ENCODE results near the gene APP.
"Not testable (repeated sequence)": the region's sequence is repeated elsewhere in the genome, so short reads cannot be mapped to it uniquely, and the experiment has no call there.

Gene APP

DNA sequence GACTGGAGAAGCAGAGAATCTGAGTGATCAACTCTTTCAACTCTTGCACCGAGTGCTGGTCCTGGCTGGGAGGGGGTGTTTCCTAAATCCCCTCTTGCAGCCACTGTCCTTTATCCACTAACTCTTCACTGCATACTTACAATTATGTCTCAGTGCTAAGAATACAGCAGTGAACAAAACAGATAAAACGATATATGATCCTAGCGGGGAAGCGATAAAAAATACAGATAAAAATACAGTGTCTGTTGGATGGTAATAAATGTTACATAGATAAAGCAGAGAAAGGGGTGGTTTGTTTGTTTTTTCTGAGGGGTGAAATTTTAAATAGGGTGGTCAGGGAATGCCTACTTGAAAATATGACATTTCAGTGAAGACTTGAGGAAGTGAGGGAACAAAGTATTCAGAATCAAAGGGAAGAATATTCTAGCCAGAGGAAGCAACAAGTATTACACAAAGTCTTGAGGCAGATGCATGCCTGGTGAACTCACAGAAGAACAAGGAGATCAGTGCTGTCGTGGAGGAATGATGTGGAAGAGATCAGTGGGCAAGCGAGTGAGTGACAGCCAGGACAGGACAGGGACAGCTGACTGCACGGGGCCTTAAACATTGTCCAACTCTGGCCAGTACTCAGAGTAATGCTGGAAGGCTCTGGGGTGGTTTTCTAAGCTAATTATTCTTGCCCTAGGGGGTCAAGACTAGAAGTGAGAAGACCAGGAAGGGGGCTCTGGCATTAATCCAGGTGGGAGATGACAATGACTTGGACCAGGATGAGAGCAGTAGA lies 110.0 kb downstream of the APP start:
- no peak for DNase-seq

DNA sequence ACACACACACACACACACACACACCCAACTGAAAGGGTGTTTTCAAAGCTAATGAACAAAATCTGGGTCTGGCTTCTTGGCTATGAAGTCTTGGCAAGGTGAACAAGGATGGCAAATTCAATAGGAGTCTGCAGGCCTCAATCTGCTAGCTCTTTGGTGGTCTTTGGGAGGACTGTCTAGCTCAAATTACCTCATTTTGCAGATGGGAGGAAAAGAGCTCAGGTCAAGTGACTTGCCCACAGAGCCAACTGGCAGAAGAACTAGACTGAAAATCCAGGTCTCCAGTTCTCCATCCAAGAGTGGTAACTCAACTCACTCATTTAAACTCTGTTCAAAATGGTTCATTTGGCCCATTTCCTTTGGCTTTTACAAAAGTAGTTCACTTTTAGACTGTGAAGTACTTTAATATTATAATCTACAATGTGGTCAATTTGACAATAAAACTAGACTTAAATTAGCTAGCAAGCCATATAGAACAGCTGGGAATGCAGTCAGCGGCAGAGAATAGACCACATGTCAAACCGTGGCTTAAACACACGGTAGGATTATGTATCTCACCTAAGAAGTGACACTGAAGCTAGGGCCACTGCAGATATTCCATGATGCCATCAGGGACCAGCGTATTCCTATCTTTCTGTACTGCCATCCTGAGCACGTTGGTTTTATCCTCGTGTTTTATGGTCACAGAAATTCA lies 112.9 kb downstream of the APP start:
- DNase-seq: no peak

DNA sequence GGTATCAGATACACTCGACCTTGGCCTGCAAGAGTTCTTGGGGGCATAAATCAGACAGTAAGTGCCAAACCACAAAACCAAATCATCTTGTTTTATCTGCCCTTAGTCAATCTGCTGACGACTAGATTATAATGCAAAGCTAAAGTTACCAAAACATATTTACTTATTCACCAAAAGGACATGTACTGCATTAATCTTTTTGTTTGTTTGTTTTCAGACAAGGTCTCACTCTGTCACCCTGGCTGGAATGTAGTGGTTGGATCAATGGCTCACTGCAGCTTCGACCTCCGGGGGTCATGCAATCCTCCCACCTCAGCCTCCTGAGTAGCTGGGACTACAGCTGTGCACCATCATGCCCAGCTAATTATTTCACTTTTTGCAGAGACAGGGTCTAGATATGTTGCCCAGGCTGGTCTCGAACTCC lies 114.7 kb downstream of the APP start:
- DNase-seq: no peak

DNA sequence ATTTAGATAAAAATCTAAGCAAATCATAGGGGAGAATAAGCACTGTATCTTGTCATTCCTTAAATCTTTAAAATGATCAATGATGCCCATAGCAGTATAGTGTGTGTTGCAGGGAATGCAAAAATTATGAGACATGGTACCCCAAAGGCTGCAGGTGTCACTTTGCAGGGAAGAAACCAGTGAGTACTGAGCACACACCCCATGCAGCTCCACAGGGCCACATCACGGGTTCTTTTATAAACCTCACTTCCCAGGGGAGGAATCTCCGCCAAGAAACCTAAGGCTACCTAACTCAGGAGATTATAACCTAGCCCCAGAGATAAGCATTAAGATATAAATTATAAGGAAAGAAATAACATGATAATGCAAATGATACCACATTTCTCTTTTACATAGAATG lies 115.6 kb downstream of the APP start:
- DNase-seq: no peak

DNA sequence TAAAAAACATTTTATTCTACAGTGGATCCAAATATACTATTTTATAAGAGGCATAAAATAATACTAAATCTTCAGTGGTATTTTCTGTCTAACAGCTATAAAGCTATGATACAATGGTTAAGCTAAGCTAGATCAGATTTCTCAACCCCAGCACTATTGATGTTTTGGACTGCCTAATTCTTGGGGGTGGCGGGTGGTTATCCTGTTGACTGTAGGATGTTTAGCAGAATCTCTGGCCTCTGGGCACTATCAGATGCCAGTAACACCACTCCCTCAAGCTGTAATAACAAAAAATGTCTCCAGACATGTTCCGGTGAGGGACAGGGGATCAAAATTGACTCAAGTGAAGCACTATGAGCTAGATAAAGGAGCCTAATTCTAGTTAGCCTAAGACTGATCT lies 118.5 kb downstream of the APP start:
- DNase-seq: no peak

DNA sequence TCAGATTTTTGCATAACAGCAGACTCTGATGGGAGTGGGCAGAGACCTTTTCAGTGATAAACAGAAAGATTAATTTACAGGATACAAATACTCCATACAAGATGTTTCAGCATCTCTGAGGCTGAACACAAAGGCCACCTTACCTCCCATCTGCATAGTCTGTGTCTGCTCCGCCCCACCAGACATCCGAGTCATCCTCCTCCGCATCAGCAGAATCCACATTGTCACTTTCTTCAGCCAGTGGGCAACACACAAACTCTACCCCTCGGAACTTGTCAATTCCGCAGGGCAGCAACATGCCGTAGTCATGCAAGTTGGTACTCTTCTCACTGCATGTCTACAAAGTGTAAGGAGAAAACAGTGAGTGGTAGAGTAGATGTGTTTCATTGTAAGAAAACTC lies 119.7 kb downstream of the APP start:
- no peak for DNase-seq

DNA sequence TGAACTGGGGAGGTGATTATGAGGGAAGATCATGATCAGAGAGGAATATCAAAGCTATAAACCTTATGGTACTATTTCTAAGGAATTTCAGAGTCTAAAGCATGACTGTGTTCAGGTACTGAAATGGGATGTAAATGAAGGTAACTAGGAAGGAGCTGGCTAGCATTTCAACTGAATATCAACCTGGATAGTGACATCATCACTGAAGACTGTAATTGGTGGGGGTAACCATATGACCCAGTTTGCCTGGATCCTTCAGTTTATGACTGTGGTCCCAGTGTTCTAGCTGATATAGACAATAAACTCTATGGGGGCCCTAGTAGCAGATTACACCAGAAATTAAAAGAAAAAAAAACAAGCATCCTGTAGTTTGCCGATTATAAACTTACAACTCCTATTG lies 120.8 kb downstream of the APP start:
- no peak for DNase-seq

DNA sequence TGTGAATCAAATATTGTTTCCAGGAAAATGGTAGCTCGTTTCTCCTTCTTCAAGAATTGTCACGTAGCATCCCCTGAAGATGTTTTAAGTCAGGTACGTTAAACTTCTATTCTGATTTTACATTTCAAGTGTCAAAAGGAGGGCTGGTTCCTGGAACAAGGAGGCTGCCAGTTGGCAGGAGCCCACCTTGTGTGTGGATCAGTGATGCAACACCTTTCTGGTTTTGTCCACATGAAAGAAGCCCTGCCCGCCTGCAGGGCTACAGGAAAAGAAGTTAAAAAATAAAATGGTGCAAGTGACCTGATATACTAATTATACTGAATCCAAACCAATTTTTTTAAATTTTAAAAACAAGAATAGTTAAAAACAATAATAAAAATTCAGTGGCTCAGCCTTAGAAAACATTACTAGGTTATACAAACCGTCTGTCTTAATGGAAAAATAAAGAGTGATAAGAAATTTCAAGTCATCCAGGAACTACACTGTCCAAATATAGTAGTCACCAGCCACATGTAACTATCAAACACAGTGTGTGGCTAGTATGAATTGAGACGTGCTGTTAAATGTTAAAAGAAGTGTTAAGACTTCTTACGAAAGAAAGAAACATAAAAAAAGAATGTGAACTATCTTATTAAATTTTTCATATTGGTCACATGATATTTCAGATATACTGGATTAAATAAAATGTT lies 123.1 kb downstream of the APP start:
- DNase-seq: no peak

DNA sequence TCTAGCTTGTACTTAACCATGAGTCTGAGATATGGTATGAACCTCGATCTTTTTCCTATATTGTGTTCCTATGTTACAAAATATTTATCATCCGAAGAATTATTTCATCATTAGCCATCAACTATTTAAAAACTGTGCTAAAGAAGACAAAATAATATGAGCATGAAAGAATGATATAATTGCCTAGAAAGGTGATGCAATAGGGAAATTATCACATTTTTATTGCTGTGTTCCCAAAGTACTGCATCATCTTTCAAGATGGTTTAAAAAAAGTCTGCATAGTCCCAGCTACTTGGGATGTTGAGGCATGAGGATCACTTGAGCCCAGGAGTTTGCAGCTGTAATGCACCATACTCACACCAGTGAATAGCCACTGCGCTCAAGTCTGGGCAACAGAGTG lies 126.7 kb downstream of the APP start:
- no peak for DNase-seq

DNA sequence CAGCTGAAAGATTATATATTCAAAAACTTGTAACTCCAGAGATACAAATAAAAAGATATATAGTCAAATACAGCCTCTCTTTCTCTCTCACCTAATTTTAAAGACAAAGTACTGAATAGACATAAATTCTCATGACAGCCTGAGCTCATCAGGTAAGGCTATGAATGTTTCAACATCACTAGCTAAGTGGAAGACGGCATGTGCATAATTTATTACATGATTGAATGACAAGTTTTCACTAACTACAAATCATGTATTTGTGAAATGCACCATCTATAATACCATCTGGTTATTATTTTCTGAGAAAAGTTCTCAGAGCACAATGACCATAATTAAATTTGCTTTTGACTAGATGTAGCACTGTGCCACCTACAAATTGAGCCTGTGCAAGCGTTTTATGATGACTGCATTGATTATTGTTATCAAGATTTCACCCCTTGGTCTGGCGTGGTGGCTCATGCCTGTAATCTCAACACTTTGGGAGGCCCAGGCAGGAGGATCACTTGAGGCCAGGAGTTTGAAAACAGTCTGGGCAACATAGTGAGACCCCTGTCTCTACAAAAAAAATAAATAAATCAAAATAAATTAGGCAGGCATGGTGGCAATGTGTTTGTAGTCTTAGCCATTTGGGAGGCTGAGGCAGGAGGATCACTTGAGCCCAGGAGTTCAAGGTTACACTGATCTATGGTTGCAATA lies 128.2 kb downstream of the APP start:
- no peak for DNase-seq

DNA sequence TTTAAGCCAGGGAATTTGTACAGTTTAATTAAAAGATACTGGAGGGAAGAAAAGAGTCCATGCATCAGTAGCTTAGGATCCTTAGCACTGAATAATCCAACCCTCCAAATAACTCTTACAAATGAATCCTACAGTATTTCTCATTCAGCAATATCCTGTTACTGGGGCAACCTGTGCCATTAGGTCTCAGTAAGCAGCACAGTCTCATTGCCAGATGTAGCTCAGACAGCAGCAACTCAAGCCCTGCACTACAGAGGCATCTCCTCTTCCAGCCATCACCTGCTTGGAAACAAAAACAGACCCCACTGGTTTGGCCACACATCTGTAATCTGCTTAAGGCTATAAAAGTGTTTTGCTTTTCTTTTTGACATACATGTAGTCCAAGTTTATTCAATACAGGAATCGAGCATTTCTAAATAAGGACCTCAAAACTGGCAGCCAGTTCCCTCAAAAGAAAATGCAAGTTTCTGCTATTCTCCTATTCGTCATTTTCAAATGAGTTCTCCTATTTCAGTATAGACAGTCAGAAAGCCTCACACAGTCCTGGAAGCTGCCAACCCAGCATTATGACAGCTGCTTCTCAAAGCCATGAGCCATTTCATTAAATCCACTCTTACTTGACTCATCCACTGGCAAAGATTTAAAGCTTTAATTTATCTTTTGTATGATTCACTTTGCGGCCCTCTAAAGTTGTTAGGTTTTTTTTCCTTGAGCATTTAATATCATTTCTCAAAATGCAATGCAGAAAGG lies 129.0 kb downstream of the APP start:
- no peak for DNase-seq

DNA sequence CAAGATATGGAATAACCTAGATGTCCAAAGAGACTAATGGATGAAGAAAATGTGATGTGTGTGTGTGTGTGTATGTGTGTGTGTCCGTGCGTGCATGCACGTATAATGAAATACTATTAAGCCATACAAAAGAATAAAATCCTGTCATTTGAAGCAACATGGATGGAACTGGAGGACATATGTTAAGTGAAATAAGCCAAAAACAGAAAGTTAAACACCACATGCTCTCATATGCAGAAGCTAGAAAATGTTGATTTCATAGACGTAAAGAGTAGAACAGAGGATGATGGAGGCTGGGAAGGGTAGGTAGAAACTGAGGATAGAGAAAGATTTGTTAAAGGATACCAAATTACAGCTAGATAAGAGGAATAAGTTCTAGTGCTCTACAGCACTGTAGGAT lies 133.7 kb downstream of the APP start:
- DNase-seq: no peak

DNA sequence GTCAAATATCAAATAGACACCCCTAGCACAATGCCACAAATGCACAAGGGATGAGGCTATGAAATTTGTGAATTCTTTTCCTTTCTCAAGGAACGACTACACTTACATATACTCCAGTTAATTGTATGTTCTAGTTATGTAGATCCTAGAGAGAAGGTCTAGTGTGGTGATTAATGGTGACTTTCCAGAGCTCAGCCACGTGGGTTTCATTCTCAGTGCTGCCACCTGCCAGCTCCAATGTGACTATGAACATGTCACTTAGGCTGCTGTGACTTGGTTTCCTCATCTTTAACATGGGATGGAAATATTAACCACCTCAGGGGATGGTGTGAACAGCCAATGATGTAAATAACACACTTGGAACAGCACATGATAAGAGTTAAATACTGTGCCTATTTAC lies 138.3 kb downstream of the APP start:
- no peak for DNase-seq

DNA sequence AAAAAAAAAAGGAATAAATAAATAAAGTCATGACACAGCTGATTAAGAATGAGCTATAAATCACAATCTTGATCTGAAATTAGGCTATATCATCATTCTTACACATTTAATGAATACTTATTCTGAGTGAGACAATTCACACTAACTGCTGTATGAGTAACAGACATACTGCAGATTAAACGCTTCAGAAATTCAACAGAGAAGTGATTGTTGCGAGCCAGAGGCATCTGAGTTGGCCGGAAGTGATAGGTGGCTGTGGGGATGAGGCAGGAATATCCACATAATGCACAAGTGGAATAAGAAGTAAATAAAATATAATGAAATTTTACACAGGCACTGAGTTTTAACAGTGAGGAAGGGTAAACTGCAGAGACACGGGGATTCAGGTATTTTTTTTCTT lies 142.4 kb downstream of the APP start:
- no peak for DNase-seq

DNA sequence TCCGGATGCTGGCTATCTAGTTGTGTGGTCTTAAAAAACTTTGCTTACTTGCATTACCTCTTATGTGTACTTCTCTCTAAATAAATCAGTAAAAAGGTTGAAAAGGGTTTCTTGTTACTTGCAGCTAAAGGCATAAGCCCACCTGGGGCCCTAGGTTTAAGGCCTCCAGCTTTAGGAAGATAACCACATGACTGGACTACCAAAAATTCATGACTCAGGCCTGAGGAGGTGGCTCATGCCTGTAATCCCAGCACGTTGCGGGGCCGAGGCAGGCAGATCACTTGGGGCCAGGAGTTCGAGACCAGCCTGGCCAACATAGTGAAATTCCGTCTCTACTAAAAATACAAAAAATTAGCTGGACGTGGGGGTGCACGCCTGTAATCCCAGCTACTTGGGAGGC lies 142.9 kb downstream of the APP start:
- DNase-seq: no peak

DNA sequence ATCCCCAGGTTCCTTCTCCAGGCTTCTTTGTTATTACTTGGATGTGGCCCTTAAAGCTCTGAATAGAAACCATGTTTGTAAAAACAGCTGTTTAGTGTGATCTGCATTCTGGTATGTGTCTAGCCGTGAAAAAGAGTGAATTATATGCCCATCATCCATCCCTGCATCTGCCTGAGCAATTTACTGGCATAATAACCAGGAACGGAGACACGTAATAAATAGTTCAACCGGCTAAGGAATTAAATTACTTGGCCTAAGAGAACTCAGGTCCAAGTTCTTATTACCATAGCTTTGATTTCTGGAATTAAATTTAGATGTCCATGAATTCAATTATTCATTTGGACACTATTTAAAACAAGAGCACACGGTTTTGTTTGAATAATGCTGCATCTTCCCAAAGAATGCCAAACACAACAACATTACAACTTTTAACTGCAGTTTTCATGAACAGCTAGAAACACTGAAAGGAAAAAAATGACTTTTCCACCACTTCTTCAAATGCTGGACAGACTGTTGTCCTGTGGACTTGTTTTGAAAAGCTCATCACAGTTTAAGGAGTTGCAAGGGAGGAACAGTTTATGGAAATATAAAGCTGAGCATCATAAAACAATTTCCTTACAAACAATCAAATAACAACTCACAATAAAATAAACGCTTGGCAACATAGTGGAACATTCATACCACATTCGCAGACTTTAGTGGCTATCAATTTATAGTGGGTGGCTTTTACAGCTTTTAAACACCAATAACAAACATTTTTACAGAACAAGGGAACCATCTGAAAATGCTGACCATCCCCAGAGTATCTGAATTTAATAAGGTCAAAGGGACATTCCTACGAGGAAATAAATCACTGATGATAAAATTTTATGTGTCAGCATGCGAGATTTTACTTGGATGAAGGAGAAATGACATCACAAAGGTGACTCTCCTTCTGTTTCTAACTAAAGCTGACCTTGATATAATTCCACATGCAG lies 144.7 kb downstream of the APP start:
- DNase-seq: no peak

DNA sequence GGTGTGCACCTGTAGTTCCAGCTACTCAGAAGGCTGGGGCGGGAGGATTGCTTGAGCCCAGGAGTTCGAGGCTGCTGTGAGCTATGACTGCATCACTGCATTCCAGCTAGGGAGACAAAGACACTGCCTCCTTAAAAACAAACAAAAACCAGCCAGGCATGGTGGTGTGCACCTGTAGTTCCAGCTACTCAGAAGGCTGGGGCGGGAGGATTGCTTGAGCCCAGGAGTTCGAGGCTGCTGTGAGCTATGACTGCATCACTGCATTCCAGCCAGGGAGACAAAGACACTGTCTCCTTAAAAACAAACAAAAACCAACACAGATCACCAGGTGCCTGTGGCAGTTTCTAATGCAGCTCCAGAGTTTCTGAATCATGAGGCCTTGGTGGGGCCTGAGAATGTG lies 147.2 kb downstream of the APP start:
- DNase-seq: not testable (repeated sequence)

DNA sequence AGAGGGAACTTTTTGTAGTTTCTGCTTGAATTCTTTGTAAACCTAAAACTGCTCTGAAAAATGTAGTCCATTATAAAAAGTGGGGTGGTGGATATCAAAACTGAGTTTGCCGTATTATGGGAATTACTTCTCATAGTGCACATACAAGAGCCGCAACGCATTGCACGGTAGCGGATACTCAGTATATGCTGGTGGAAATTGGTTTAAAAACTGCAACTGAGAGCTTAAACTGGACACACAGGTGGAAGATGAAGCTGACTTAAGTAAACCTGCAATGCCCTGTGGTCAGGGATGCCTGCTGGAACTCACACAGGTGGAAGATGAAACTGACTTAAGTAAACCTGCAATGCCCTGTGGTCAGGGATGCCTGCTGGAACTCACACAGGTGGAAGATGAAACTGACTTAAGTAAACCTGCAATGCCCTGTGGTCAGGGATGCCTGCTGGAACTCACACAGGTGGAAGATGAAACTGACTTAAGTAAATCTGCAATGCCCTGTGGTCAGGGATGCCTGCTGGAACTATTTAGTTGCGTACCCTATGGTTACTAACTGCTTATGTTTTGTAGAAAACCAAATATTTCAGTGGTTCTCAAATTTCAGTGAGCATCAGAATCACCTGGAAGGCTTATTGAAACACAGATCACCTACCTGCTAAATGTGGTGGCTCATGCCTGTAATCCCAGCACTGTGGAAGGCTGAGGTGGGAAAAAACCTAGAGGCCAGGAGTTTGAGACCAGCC lies 147.8 kb downstream of the APP start:
- not testable (repeated sequence) for DNase-seq

DNA sequence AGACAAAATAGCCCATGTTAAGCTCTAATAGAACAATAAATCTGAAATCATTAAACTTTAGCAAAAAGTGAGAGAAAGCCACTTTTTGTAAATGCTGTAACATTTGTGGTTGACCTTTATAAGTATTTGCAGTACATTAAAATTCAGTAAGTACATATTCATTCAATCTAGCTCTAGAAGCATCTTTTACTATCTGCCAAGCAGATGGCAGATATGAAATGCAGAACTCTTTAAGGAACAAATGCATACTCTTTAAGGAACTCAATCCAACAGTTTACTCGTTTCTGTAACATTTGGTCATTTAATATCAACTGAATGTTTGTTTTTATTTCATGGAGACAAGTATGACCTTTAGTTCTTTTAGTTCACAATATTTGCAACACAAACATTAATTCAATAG lies 150.1 kb downstream of the APP start:
- DNase-seq: no peak

DNA sequence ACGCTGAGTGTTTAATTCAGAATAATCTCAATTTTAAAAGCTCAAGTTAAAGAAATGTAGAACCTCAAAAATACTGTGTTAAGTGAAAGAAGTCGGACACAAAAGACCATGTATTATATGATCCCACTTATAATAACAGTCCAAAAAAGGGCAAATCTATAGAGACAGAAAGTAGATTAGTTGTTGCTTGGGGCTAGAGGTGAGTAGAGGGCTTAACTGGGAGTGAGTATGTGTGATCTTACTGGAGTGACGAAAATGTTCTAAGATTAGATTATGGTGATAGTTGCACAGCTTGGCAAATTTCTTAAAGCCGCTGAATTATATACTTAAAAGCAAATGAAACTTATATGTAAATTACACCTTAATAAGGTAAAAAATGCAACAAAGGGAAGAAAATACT lies 150.5 kb downstream of the APP start:
- DNase-seq: no peak

DNA sequence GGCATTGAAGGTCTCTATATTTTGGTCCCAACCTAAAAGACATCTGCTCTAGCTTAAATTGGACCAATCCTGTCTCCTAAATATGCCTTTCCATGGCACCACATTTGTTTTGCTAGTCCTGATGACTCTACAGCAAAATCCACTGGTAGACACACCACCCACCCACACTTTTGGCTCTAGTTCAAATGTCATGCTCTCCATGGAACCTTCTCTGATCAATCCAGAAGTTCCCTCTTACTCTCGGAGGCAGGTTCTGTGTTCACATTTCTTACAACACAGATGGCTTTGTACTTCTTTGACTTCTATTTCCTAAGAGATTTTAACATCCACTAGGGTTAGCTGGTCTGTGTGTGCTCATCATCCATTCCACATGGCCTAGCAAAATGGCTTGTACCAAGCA lies 151.3 kb downstream of the APP start:
- DNase-seq: no peak

Measured in activated naive CD4-positive, alpha-beta T cell treated with anti-CD3 and anti-CD28 coated beads, Interleukin-2, amount 50 U/mL, for 16 hours (primary cell).